MM.1S (cell line): ENCODE measurements around the gene DIS3L2.

ENCODE experiments used
- EZH2phosphoT487 ChIP-seq: fragments of 300-600 bp; sonication (generic); IDR thresholded peaks from 2 replicates; pipeline ENCODE4 v1.6.1; 2018; ENCODE audit warnings: antibody characterized with exemption, low read length
- TF ChIP-seq, protein P1 (sequence below): fragments of 300-600 bp; sonication (generic); IDR thresholded peaks from 2 replicates; pipeline ENCODE4 v1.5.1; 2016; ENCODE audit warnings: antibody characterized with exemption, low read length, mixed read lengths

DNA sequence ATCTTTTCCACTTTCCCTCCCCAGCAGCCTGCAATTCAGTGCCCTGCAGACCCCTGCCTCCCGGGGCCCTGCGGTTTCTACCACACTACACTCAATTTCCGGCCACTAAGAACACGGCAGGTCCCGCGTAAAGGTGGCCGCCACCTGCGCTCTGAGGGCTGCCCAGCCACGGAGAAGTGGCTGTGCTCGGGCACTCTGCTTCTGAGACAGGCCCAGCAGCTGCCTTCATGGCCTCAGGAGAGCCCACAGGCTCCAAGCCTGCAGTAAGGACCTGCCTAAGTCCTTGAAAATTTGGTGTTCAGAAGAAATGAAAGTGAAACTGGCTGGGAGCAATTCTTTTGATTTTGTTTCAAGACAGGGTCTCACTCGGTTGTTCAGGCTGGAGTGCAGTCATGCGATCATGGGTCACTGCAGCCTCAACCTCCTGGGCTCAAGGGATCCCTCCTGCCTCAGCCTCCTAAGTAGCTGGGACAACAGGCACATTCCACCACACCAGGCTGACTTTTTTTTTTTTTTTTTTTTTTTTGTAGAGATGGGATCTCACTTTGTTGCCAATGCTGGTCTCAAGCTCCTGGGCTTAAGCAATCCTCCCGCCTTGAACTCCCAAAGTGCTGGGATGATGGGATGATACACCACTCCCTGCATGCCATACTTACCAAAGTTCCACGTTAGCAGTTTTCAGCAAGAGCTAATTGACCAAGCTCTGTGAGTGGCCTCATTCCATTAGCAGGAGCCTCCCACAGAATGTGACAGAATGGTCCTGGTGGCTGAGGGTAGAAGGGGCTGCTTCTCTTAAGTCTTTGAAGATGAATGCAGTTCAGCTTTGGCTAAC, 402.5 kb downstream of the DIS3L2 start:
- TF ChIP-seq, protein P1, sequence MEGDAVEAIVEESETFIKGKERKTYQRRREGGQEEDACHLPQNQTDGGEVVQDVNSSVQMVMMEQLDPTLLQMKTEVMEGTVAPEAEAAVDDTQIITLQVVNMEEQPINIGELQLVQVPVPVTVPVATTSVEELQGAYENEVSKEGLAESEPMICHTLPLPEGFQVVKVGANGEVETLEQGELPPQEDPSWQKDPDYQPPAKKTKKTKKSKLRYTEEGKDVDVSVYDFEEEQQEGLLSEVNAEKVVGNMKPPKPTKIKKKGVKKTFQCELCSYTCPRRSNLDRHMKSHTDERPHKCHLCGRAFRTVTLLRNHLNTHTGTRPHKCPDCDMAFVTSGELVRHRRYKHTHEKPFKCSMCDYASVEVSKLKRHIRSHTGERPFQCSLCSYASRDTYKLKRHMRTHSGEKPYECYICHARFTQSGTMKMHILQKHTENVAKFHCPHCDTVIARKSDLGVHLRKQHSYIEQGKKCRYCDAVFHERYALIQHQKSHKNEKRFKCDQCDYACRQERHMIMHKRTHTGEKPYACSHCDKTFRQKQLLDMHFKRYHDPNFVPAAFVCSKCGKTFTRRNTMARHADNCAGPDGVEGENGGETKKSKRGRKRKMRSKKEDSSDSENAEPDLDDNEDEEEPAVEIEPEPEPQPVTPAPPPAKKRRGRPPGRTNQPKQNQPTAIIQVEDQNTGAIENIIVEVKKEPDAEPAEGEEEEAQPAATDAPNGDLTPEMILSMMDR: no peak
- no peak for TF ChIP-seq EZH2phosphoT487
